H9 (cell line): ENCODE measurements around the gene KIF1A. TPM values are rescaled to one million over a fixed set of nuclear protein-coding genes. Genes with fewer than 3 reads are reported as not detected.

Experiments
- DNase-seq: peaks from one replicate; pipeline ENCODE4 v3.0.0-alpha.2; 2017
- H2AFZ ChIP-seq: one replicate; pipeline ENCODE4 v1.6.1; 2013; ENCODE audit warnings: mild to moderate bottlenecking, low read length, control low read depth, moderate library complexity
- H2AK5ac ChIP-seq: 2 replicates; pipeline ENCODE4 v1.6.1; 2013; ENCODE audit warnings: low read length, control low read depth, mixed read lengths; ENCODE audit not compliant: insufficient read length
- H2BK120ac ChIP-seq: one replicate; pipeline ENCODE4 v1.6.1; 2013; ENCODE audit warnings: low read depth, mild to moderate bottlenecking, low read length, control low read depth, inconsistent platforms; ENCODE audit not compliant: poor library complexity, severe bottlenecking
- H2BK12ac ChIP-seq: 2 replicates; pipeline ENCODE4 v1.6.1; 2013; ENCODE audit warnings: low read length, control low read depth, mixed read lengths, low read depth; ENCODE audit not compliant: insufficient read length
- H2BK15ac ChIP-seq: 2 replicates; pipeline ENCODE4 v1.6.1; 2013; ENCODE audit warnings: low read depth, low read length, control low read depth
- H2BK20ac ChIP-seq: one replicate; pipeline ENCODE4 v1.6.1; 2013; ENCODE audit warnings: low read depth, mild to moderate bottlenecking, low read length, control low read depth, inconsistent platforms; ENCODE audit not compliant: poor library complexity, severe bottlenecking
- H2BK5ac ChIP-seq: 2 replicates; pipeline ENCODE4 v1.6.1; 2013; ENCODE audit warnings: low read length, control low read depth, mixed read lengths; ENCODE audit not compliant: insufficient read length
- H3K14ac ChIP-seq: 2 replicates; pipeline ENCODE4 v1.6.1; 2013; ENCODE audit warnings: low read length, control low read depth; ENCODE audit not compliant: insufficient read depth
- H3K18ac ChIP-seq: 2 replicates; pipeline ENCODE4 v1.6.1; 2013; ENCODE audit warnings: low read depth, mild to moderate bottlenecking, mixed read lengths, low read length, control low read depth; ENCODE audit not compliant: insufficient read length
- H3K23ac ChIP-seq: 2 replicates; pipeline ENCODE4 v1.6.1; 2013; ENCODE audit warnings: low read length, control low read depth, mixed read lengths, low read depth; ENCODE audit not compliant: insufficient read length
- H3K23me2 ChIP-seq: 2 replicates; pipeline ENCODE4 v1.6.1; 2013; ENCODE audit warnings: low read depth, mild to moderate bottlenecking, mixed read lengths, low read length, control low read depth; ENCODE audit not compliant: insufficient read length, poor library complexity, severe bottlenecking
- H3K27ac ChIP-seq: 2 replicates; pipeline ENCODE4 v1.5.1; 2013; ENCODE audit warnings: low read length, control low read depth, mixed read lengths, low read depth; ENCODE audit not compliant: insufficient read length
- H3K27me3 ChIP-seq: 2 replicates; pipeline ENCODE4 v1.6.1; 2013; ENCODE audit warnings: low read length, control low read depth, inconsistent platforms; ENCODE audit not compliant: insufficient read depth
- H3K4ac ChIP-seq: 2 replicates; pipeline ENCODE4 v1.6.1; 2013; ENCODE audit warnings: low read depth, mild to moderate bottlenecking, control low read depth, inconsistent platforms, low read length, moderate library complexity
- H3K4me1 ChIP-seq: 2 replicates; pipeline ENCODE4 v1.6.1; 2013; ENCODE audit warnings: low read length, control low read depth, inconsistent platforms; ENCODE audit not compliant: insufficient read depth
- H3K4me2 ChIP-seq: 2 replicates; pipeline ENCODE4 v1.6.1; 2013; ENCODE audit warnings: low read length, control low read depth, mixed read lengths; ENCODE audit not compliant: insufficient read length, insufficient read depth
- H3K56ac ChIP-seq: 2 replicates; pipeline ENCODE4 v1.6.1; 2013; ENCODE audit warnings: low read depth, mild to moderate bottlenecking, mixed read lengths, low read length, control low read depth; ENCODE audit not compliant: insufficient read length
- H3K79me1 ChIP-seq: 2 replicates; pipeline ENCODE4 v1.6.1; 2013; ENCODE audit warnings: low read depth, mild to moderate bottlenecking, moderate library complexity, low read length, control low read depth, inconsistent platforms; ENCODE audit not compliant: insufficient read depth, poor library complexity, severe bottlenecking
- H3K79me2 ChIP-seq: 2 replicates; pipeline ENCODE4 v1.6.1; 2013; ENCODE audit warnings: low read length, control low read depth, inconsistent platforms; ENCODE audit not compliant: insufficient read depth
- H3K9ac ChIP-seq: 2 replicates; pipeline ENCODE4 v1.6.1; 2013; ENCODE audit warnings: low read length, control low read depth, mixed read lengths; ENCODE audit not compliant: insufficient read length; ENCODE audit errors: extremely low read depth
- H3K9me3 ChIP-seq: one replicate; pipeline ENCODE4 v1.6.1; 2013; ENCODE audit warnings: low read depth, low read length, inconsistent platforms; ENCODE audit not compliant: control insufficient read depth
- H3T11ph ChIP-seq: one replicate; pipeline ENCODE4 v1.6.1; 2013; ENCODE audit warnings: mild to moderate bottlenecking, low read length, control low read depth, inconsistent platforms
- H4K20me1 ChIP-seq: one replicate; pipeline ENCODE4 v1.6.1; 2013; ENCODE audit not compliant: control insufficient read depth, insufficient read length, insufficient read depth
- H4K5ac ChIP-seq: 2 replicates; pipeline ENCODE4 v1.6.1; 2013; ENCODE audit warnings: low read depth, mild to moderate bottlenecking, mixed read lengths, low read length, control low read depth; ENCODE audit not compliant: insufficient read length
- H4K8ac ChIP-seq: replicated peaks from 2 replicates; pipeline ENCODE4 v1.6.1; 2013; ENCODE audit warnings: low read length, control low read depth, mixed read lengths, low read depth; ENCODE audit not compliant: insufficient read length
- H4K91ac ChIP-seq: 2 replicates; pipeline ENCODE4 v1.6.1; 2013; ENCODE audit warnings: low read depth, mild to moderate bottlenecking, moderate library complexity, mixed read lengths, low read length, control low read depth; ENCODE audit not compliant: insufficient read length
- H3K27ac Mint-ChIP-seq, 3 experiments: 2 replicates in 2 of 3; 3 replicates in 1 of 3; pipeline ENCODE4 v1.8.0; 2020 to 2021; ENCODE audit warnings: mixed read lengths in 3 of 3, mild to moderate bottlenecking in 1 of 3, moderate library complexity in 1 of 3
- H3K27me3 Mint-ChIP-seq: 2 replicates; pipeline ENCODE4 v1.8.0; 2021; ENCODE audit warnings: low read depth, mild to moderate bottlenecking, moderate library complexity, mixed read lengths
- H3K36me3 Mint-ChIP-seq, 3 experiments: 2 replicates in 2 of 3; 3 replicates in 1 of 3; pipeline ENCODE4 v1.8.0; 2020 to 2021; ENCODE audit warnings: low read depth in 3 of 3, mixed read lengths in 3 of 3; ENCODE audit not compliant: insufficient read depth in 1 of 3
- H3K4me1 Mint-ChIP-seq, 2 experiments: 2 replicates each; pipeline ENCODE4 v1.8.0; 2020; ENCODE audit warnings: mixed read lengths in 2 of 2
- H3K4me3 Mint-ChIP-seq, 2 experiments: 2 replicates in 1 of 2; 3 replicates in 1 of 2; pipeline ENCODE4 v1.8.0; 2020 to 2021; ENCODE audit warnings: mild to moderate bottlenecking in 2 of 2, mixed read lengths in 2 of 2, moderate library complexity in 1 of 2
- H3K9me3 Mint-ChIP-seq, 2 experiments: 2 replicates in 1 of 2; 3 replicates in 1 of 2; pipeline ENCODE4 v1.8.0; 2020; ENCODE audit warnings: mild to moderate bottlenecking in 2 of 2, mixed read lengths in 2 of 2, moderate library complexity in 1 of 2
- WGBS: extraction: QIAGEN DNeasy Blood & Tissue Kit; methylation state at CpG from one replicate; pipeline ENCODE4 v1.1.7; 2013; ENCODE audit warnings: missing lambda C conversion rate, low lambda C conversion rate, mixed read lengths; ENCODE audit not compliant: insufficient read length; ENCODE audit errors: extremely low coverage; 5-methylcytosine and 5-hydroxymethylcytosine counted together
- total RNA-seq: library from RNA; stranded (reverse); gene quantifications from 2 replicates; pipeline ENCODE4 v1.2.1, GENCODE V29; 2021
- TF ChIP-seq, protein P1 (sequence below): fragments of 200-600 bp; sonication (generic); conservative IDR thresholded peaks from 3 replicates; pipeline ENCODE4 v1.8.0; 2021; ENCODE audit warnings: antibody characterized with exemption, mild to moderate bottlenecking

KIF1A gene
- total RNA-seq, 1 experiment from 2014 or later, result 204 TPM

GRCh38 chr2:240812721-240813120 is 7.3 kb downstream of the KIF1A start:
- Histone ChIP-seq H2BK120ac (no peak overlapping the region), H3K4me2 (no peak overlapping the region), H4K5ac (no peak overlapping the region), H3K27ac (no peak overlapping the region), H4K91ac (no peak overlapping the region), H2BK12ac (no peak overlapping the region), H4K8ac (no peak overlapping the region), H2BK20ac (no peak overlapping the region), H3K4me1 (0 out of 2 replicates have a peak, but pooled peaks cover 3% of the 10 kb centered on the region), H3K18ac (no peak overlapping the region), H3K27me3 (no peaks in the 10 kb centered on the region), H3K79me1 (peaks cover 11% of the 10 kb centered on the region), H4K20me1 (peaks cover 5% of the 10 kb centered on the region), H2AFZ (no peak overlapping the region), H3K23ac (no peak overlapping the region), H2BK15ac (no peak overlapping the region), H3K14ac (no peak overlapping the region), H3K56ac (no peak overlapping the region), H3K9me3 (no peaks in the 10 kb centered on the region), H3K9ac (no peak overlapping the region), H2BK5ac (no peak overlapping the region), H3K23me2 (no peaks in the 10 kb centered on the region), H3T11ph (no peak overlapping the region), H3K79me2 (peaks cover 70% of the 10 kb centered on the region), H3K4ac (no peak overlapping the region), H2AK5ac (no peak overlapping the region)
- Mint-ChIP-seq H3K36me3 (peaks cover 57 to 69% (median 62%) of the 10 kb centered on the region in 3 experiments), H3K9me3 (peaks cover 17 to 25% of the 10 kb centered on the region in 2 experiments), H3K27me3 (peaks cover 1% of the 10 kb centered on the region; the same call in 1 of the 2 replicates), H3K27ac (peak overlapping the region in 2 of 3 experiments; percentile 24 to 28; a peak in 2 of 7 replicates), H3K4me3 (no peak overlapping the region), H3K4me1 (peaks cover 9 to 20% of the 10 kb centered on the region in 2 experiments)
- no CpG with 5 or more reads among the region's 20 CpGs for WGBS
- peak; percentile 25 for DNase-seq
- TF ChIP-seq, protein P1, sequence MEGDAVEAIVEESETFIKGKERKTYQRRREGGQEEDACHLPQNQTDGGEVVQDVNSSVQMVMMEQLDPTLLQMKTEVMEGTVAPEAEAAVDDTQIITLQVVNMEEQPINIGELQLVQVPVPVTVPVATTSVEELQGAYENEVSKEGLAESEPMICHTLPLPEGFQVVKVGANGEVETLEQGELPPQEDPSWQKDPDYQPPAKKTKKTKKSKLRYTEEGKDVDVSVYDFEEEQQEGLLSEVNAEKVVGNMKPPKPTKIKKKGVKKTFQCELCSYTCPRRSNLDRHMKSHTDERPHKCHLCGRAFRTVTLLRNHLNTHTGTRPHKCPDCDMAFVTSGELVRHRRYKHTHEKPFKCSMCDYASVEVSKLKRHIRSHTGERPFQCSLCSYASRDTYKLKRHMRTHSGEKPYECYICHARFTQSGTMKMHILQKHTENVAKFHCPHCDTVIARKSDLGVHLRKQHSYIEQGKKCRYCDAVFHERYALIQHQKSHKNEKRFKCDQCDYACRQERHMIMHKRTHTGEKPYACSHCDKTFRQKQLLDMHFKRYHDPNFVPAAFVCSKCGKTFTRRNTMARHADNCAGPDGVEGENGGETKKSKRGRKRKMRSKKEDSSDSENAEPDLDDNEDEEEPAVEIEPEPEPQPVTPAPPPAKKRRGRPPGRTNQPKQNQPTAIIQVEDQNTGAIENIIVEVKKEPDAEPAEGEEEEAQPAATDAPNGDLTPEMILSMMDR, result no peak
